Measurements from ENCODE around the gene BCL2L12. TPM values are rescaled to one million over a fixed set of nuclear protein-coding genes. Genes with fewer than 3 reads are reported as not detected.
A peak's percentile ranks its signal among the peaks of the same experiment; 100 is the strongest.

Gene BCL2L12
- total RNA-seq, 1 experiment from 2014 or later: 145 TPM

DNA sequence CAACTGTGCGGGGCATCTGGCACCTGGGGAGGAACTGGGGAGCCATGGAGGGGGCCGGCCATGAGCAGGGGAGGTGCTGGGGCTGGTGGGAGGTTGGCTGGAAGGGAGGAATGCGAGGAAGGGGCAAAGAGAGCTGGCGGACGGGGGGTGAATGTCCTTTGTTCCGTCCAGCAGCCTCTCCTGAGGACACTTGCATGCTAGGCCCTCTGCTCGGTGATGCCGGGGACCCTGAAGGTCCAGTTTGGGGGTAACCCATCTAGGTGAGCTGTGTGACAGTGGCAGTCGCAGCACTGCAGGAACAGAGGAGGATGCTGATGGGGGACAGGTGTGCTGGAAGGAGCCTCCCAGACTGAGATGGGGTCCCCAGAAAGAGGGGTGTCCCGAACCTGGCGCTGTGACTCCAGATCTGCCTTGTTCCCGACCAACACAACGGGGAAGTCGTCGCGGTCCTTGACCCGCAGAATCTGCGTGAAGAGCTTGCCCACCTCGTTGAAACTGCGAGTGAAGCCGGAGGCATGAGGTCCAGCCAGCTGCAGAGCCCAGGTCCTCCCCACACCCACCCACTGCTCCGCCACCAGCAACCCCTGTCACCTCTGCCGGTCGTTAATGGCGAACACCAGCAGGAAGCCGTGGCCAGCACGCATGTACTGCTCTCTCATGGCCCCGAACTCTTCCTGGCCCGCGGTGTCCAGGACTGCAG is 29.4 kb upstream of the BCL2L12 start:
- TF ChIP-seq, protein P1, sequence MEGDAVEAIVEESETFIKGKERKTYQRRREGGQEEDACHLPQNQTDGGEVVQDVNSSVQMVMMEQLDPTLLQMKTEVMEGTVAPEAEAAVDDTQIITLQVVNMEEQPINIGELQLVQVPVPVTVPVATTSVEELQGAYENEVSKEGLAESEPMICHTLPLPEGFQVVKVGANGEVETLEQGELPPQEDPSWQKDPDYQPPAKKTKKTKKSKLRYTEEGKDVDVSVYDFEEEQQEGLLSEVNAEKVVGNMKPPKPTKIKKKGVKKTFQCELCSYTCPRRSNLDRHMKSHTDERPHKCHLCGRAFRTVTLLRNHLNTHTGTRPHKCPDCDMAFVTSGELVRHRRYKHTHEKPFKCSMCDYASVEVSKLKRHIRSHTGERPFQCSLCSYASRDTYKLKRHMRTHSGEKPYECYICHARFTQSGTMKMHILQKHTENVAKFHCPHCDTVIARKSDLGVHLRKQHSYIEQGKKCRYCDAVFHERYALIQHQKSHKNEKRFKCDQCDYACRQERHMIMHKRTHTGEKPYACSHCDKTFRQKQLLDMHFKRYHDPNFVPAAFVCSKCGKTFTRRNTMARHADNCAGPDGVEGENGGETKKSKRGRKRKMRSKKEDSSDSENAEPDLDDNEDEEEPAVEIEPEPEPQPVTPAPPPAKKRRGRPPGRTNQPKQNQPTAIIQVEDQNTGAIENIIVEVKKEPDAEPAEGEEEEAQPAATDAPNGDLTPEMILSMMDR (conservative IDR thresholded peaks at IDR 0.05): no peak
- H4K8ac ChIP-seq (replicated peaks; ENCODE audit: insufficient read length, low read depth, low read length): no peak overlapping the region

More for the DNA sequence above, 29.4 kb upstream of the BCL2L12 start:
- H3K4ac ChIP-seq (ENCODE audit: low read depth, low read length): no peak overlapping the region
- H3T11ph ChIP-seq (ENCODE audit: low read length): no peak overlapping the region
- no peaks in the 10 kb centered on the region; the same call in 1 of the 2 replicates for H3K4me1 ChIP-seq (ENCODE audit: insufficient read depth, low read length)
- H2AFZ ChIP-seq (ENCODE audit: low read length): no peak overlapping the region
- H3K79me1 ChIP-seq (ENCODE audit: insufficient read depth, low read depth, low read length, poor library complexity, severe bottlenecking): no peaks in the 10 kb centered on the region
- H3K23me2 ChIP-seq (ENCODE audit: insufficient read length, low read depth, low read length, poor library complexity, severe bottlenecking): peaks cover 13% of the 10 kb centered on the region
- peaks cover 40 to 50% of the 10 kb centered on the region in 2 experiments for H3K4me1 Mint-ChIP-seq
- H3K27ac Mint-ChIP-seq: peak overlapping the region in 1 of 3 experiments; percentile 18; a peak in 3 of 7 replicates
- no peak overlapping the region for H2BK12ac ChIP-seq (ENCODE audit: insufficient read length, low read depth, low read length)
- no peak overlapping the region for H4K5ac ChIP-seq (ENCODE audit: insufficient read length, low read depth, low read length)
- no peak overlapping the region for H3K18ac ChIP-seq (ENCODE audit: insufficient read length, low read depth, low read length)
- H2BK15ac ChIP-seq (ENCODE audit: low read depth, low read length): no peak overlapping the region
- DNase-seq: no peak
- H3K56ac ChIP-seq (ENCODE audit: insufficient read length, low read depth, low read length): no peak overlapping the region
- no peak overlapping the region for H2BK120ac ChIP-seq (ENCODE audit: low read depth, low read length, poor library complexity, severe bottlenecking)
- H3K14ac ChIP-seq (ENCODE audit: insufficient read depth, low read length): no peak overlapping the region
- no peak overlapping the region for H2BK20ac ChIP-seq (ENCODE audit: low read depth, low read length, poor library complexity, severe bottlenecking)
- no peaks in the 10 kb centered on the region for H3K79me2 ChIP-seq (ENCODE audit: insufficient read depth, low read length)
- no peaks in the 10 kb centered on the region for H3K9me3 ChIP-seq (ENCODE audit: control insufficient read depth, low read depth, low read length)
- H4K20me1 ChIP-seq (ENCODE audit: control insufficient read depth, insufficient read depth, insufficient read length): no peaks in the 10 kb centered on the region
- H3K27me3 Mint-ChIP-seq (ENCODE audit: low read depth): peaks cover 25% of the 10 kb centered on the region
- no peak overlapping the region for H2AK5ac ChIP-seq (ENCODE audit: insufficient read length, low read length)
- no peak overlapping the region for H3K9ac ChIP-seq (ENCODE audit: extremely low read depth, insufficient read length, low read length)
- no peak overlapping the region; a peak in 1 of 5 replicates for H3K4me3 Mint-ChIP-seq
- no peak overlapping the region for H3K4me2 ChIP-seq (ENCODE audit: insufficient read depth, insufficient read length, low read length)
- no peak overlapping the region for H3K23ac ChIP-seq (ENCODE audit: insufficient read length, low read depth, low read length)
- no peaks in the 10 kb centered on the region; a peak in 1 of 5 replicates for H3K9me3 Mint-ChIP-seq
- H3K27ac ChIP-seq (ENCODE audit: insufficient read length, low read depth, low read length): no peak overlapping the region
- H3K27me3 ChIP-seq (ENCODE audit: insufficient read depth, low read length): no peaks in the 10 kb centered on the region
- WGBS (ENCODE audit: extremely low coverage, insufficient read length, low lambda C conversion rate): no CpG with 5 or more reads among the region's 30 CpGs
- no peak overlapping the region for H4K91ac ChIP-seq (ENCODE audit: insufficient read length, low read depth, low read length)
- H2BK5ac ChIP-seq (ENCODE audit: insufficient read length, low read length): no peak overlapping the region
- H3K36me3 Mint-ChIP-seq (ENCODE audit: insufficient read depth in 1 of 3, low read depth in 3 of 3): no peaks in the 10 kb centered on the region
